GM19468 (cell line): ENCODE measurements around the gene HBZ.
"Not testable (repeated sequence)": the region's sequence is repeated elsewhere in the genome, so short reads cannot be mapped to it uniquely, and the experiment has no call there.

Source experiments
- ATAC-seq: cut with Tn5 transposase; IDR thresholded peaks from one replicate; pipeline ENCODE4 v1.9.1; 2021; ENCODE audit warnings: mild to moderate bottlenecking, moderate library complexity, moderate number of reproducible peaks; ENCODE audit not compliant: unreplicated experiment; ENCODE audit errors: extremely low read depth

HBZ gene

GRCh38 chr16:152141-153128, at the start of gene HBZ:
HBZ (plus strand) TSS chr16:152644; CDS start chr16:152910, 266 bp downstream.
- no peak for ATAC-seq

GRCh38 chr16:104355-104754, 48.1 kb upstream of the HBZ start:
- ATAC-seq = no peak

- no peak for ATAC-seq
These were observed 47.5 kb upstream of the HBZ start for GRCh38 chr16:104928-105327.

DNA sequence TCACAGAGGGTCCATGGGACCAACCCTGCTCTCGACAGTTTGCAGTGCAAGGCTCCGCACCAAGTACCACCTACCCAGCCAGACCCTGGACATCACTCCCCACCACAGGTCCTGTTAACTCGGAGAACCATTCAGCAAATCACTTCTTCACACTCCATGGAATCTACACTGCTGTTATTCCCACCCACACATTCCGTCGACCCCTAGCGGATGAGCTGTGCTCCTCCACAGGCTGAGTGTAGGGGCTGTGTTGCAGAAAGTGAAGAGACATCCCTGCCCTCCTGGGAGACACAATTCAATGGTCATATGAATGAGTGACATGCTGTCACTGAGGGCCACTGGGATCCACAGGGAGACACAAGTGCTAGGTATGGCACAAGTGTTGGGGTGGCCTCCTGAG, 46.9 kb upstream of the HBZ start:
- no peak for ATAC-seq

DNA sequence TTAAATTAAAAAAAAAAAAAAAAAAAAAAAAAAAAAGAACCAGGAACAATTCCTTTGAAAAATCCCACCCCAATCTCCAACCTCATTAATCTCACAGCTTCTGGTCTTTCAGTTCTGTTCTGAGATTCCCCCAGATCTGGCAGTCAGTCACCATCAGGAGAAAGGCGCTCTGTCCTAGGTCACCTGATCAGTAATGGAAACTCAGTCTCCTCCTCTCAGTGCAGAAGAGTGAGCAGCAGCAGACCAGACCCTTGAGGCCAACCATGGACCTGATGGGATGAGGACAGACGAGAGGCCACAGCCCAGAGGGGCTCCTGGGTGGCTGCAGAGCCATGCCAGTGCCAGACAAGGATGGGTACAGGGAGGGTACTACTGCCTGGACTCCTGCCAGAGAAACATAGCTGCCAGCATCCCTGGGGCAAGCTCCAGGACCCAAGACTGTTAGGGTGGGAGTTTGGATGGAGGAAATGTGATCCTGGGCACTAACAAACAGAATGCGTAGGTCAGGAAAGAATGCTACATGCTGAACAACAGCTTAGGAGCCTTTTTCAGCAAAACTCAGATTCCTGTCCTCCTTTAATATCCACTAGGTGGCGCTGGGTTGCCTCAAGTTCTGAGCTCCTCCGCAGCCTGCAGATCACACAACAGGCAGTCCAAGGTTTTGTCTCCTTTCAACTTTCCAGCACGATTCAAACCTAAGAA, 45.7 kb upstream of the HBZ start:
- ATAC-seq = no peak

GRCh38 chr16:112153-112840, 40.1 kb upstream of the HBZ start:
- ATAC-seq = no peak

DNA sequence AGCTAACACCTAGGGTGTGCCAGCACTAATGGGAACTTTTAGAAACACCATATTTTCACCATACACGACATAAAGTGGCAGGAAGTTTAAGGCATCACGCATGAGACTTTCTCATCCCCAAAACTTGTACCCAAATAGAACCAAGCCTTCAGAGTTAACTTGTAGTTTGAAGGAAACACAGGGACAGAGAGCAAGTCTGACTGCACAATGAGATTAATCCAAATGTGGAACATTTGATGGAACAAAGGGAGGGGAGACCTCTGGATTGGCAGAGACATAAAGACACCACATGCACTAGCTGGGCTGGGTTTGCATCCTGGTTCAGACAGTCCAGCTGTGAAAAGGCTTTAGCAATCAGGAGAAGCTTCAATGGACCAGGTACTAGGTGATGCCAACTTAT, 38.1 kb upstream of the HBZ start:
- ATAC-seq = no peak

- ATAC-seq = no peak
These were observed 36.4 kb upstream of the HBZ start for GRCh38 chr16:116015-116414.

- ATAC-seq = no peak
These were observed 34.8 kb upstream of the HBZ start for GRCh38 chr16:117379-118365.

DNA sequence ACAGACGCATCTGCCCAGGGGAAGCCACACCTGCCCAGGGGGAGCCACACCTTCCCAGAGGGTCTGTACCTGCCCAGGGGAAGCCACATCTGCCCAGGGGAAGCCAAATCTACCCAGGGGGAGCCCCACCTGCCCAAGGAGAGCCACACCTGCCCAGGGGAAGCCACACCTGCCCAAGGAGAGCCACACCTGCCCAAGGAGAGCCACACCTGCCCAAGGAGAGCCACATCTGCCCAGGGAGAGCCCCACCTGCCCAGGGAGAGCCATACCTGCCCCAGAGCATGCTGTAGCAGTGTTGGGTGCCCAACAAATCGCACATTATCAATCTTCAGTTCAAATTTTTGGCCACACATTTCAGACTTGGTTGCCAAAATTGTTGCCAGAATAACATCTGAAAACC, 33.6 kb upstream of the HBZ start:
- no peak for ATAC-seq

- ATAC-seq = no peak
These were observed 33.1 kb upstream of the HBZ start for GRCh38 chr16:119295-119694.

GRCh38 chr16:119835-120491, 32.5 kb upstream of the HBZ start:
- ATAC-seq = no peak

GRCh38 chr16:120756-121155, 31.7 kb upstream of the HBZ start:
- no peak for ATAC-seq

- ATAC-seq = no peak
These were observed 30.1 kb upstream of the HBZ start for GRCh38 chr16:122361-122760.

DNA sequence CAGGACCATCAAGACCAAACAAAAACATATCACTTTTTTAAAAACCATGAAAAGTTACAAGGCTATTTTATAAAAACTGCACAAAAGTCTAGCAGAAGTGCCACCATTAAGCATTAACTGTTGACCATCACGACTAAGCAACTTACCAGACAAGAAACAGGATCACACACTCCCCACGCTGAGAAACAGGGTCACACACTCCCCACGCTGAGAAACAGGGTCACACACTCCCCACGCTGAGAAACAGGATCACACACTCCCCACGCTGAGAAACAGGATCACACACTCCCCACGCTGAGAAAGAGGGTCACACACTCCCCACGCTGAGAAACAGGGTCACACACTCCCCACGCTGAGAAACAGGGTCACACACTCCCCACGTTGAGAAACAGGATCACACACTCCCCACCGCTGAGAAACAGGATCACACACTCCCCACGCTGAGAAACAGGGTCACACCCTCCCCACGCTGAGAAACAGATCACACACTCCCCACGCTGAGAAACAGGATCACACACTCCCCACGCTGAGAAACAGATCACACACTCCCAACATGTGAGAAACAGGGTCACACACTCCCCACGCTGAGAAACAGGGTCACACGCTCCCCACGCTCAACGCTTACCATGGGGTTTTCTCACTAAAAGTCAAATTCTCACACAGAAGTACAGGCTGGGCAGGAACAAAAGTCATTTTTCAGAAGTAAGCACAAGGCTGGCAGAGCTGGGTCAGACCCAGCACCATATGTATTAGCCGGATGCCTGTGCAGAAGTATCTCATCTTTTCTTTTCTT, 28.7 kb upstream of the HBZ start:
- not testable (repeated sequence) for ATAC-seq

- ATAC-seq = no peak
These were observed 27.4 kb upstream of the HBZ start for GRCh38 chr16:125011-125410.

GRCh38 chr16:129075-129474, 23.4 kb upstream of the HBZ start:
- ATAC-seq = no peak

DNA sequence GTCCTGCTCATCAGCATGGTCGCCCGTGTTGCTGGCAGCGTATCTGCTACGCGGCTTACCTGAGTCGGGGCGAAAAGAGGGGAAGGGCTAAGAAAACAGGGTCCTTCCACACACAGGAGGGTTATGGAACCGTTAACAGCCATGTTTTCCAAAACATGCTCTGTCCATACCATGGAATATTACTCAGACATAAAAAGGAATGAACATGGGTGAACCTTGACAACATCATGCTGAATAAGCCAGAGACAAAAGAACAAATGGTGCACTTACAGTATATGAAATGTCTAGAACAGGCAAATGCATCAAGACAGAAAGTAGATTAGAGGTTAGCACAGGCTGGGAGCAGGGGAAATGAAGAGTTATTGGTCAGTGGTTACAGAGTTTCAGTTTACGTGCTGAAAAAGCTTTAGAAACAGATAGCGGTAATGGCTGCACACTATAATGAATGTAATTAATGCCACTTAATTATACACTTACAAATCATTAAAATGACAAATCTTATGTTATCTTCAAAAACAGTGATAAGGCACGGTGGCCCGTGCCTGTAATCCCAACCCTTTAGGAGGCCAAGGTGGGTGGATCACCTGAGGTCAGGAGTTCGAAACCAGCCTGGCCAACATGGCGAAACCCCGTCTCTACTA, 21.8 kb upstream of the HBZ start:
- ATAC-seq = no peak
